GM19238 (cell line): Measurements from ENCODE around the gene FAM184A.

ENCODE experiments used
- DNase-seq: peaks from one replicate; pipeline ENCODE4 v3.0.0; 2011; ENCODE audit warnings: low spot score; ENCODE audit not compliant: insufficient read length

Gene FAM184A

DNA sequence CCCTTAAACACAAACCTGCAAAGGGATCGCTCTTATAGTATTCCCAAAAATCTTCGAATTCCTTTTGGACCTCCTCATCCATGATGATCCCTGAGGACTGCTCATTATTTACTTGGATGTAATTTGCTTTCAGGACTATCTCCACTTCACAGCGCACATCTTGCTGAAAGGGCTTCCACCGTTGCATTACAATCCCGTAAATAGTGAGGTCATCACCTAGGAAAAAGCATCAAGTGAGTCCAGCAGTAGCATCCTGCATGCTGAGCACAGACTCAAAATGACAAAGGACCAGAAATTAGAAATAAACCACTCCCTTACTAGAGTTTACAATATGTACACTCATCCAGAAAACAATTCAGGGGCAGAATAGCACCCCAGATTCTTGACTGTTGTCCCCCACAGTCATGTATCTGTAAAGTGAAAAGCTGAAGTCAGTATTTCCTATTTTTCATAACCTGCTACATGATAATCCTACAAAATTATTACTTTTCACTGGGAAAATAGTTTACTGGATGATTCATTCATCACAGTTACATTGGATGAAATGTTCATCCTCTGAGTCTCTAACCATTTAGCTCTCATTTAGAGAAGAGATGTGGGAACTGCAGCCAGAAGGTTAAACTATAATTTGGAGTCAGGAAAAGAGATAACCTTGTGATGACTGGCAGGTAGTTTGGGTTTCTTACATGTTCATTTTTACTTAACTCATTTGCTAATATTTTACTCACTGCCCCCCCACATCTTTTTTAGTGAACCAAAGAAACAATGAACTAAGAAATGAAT is 160.7 kb downstream of the FAM184A start:
- no peak for DNase-seq

DNA sequence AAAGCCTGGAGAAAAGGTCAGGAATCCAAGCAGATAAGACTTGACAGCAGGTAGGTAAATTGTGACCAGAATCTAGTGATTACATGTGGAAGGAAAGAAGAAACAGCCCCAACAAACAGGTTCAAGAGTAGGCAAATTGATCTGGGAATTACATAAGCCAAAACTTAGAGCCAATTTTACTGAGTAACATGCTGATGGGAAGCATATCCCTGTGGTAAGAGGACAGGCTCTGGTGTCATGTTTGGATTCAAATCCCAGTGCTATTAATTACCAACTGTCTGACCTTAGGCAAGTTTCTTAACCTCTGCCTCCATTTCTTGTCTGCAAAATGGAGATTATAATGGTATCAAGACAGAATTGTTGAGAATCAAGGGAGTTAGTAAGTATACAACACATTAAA is 163.9 kb downstream of the FAM184A start:
- DNase-seq: no peak

DNA sequence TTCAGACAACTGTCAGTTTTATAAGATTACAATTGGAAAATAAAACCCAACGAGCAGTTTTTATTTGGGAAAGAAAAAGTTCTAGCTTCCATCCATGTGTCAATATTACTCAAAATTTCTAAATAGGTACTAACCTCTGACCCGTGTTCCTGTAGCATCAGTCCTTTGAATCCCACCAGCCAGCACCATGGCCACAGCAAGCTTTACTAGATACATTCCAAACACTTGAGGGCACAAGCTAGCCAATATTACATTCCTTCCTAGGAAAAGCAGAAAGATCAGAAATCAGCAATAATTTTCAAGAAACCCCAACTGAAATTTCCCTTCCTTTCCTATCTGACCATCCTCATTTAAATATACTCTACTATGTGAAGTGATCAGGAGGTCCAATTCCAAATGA is 165.3 kb downstream of the FAM184A start:
- no peak for DNase-seq

DNA sequence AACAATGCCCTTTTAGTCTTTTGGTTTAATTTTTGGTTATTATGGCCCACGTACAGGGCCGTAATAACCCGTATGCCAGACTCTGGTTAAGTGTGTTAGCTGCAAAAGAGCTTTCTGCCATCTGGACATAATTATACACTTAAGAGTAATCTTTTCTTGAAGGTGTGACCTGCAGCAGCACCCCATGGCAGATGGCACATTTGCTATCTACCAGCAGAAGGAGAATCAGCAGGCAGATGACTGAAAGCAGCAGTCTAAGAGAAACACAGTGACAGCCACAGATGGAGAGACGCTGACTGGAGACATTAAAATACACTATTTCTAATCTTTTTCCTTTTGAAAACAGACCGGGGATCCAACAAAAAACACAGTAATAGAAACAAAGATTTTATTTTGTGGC is 165.8 kb downstream of the FAM184A start:
- no peak for DNase-seq
